Peyer's patch (tissue), 4 donors: Measurements from ENCODE around the gene RNH1.
A peak's percentile ranks its signal among the peaks of the same experiment; 100 is the strongest.

Experiments
- POLR2A ChIP-seq, 2 donors: fragments of 450-650 bp; IDR thresholded peaks; one replicate each; pipeline ENCODE4 v1.5.1; 2017; ENCODE audit warnings: antibody characterized with exemption in 2 of 2, mild to moderate bottlenecking in 2 of 2, moderate library complexity in 2 of 2
- TF ChIP-seq, protein P1 (sequence below), 6 experiments: fragments of 450-650 bp in 4 of 6; fragments of 200-600 bp in 2 of 6; sonication (generic) in 1 of 6; IDR thresholded peaks; one replicate each; pipeline ENCODE4 v1.5.1; 2017 to 2019; ENCODE audit warnings: antibody characterized with exemption in 6 of 6, mild to moderate bottlenecking in 3 of 6, moderate library complexity in 1 of 6

DNA sequence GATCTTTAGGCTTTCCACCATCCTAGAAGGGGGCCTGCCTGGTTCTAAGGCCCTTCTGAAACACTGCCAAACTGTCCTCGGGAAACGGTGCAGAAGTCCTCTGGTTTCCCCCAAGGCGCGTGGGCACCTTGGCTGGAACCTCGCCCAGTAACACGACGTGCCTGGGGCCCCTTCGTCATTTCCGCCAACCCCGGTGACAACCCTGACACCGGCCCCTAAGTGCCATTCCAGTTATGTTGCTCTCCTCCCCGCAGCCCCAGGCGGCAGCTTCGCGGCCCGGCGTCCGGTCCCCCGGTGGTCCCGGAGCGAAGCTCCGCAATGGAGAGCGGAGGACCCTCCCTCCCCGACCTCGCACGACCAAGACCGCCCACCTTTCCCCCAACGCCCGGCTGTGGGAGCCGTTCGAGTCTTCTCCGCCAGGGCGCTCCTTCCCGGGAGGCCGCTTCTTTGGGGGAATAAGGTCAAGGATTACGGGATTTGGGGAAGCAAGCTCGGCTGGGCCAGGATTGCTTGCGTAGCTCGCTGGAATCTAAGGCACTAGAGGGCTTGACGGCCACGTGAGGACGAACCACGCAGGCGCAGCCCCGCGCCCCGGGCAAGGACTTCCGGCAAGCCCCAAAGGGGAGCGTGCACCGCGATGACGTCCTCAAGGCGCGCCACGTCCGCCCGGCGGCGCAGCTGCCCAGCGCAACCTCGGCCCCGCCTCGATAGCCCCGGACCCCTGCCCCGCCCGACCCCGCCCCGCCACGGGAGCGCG lies 626 bp downstream of the RNH1 start:
- TF ChIP-seq POLR2A (IDR thresholded peaks at IDR 0.05) = peak; percentile 42 to 64
- TF ChIP-seq, protein P1, sequence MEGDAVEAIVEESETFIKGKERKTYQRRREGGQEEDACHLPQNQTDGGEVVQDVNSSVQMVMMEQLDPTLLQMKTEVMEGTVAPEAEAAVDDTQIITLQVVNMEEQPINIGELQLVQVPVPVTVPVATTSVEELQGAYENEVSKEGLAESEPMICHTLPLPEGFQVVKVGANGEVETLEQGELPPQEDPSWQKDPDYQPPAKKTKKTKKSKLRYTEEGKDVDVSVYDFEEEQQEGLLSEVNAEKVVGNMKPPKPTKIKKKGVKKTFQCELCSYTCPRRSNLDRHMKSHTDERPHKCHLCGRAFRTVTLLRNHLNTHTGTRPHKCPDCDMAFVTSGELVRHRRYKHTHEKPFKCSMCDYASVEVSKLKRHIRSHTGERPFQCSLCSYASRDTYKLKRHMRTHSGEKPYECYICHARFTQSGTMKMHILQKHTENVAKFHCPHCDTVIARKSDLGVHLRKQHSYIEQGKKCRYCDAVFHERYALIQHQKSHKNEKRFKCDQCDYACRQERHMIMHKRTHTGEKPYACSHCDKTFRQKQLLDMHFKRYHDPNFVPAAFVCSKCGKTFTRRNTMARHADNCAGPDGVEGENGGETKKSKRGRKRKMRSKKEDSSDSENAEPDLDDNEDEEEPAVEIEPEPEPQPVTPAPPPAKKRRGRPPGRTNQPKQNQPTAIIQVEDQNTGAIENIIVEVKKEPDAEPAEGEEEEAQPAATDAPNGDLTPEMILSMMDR (IDR thresholded peaks at IDR 0.05) = peak in 1 of 6 experiments; percentile 26
